GM10266 (cell line): ENCODE data around the gene CERS6.

Source experiments
- DNase-seq: peaks from one replicate; pipeline ENCODE4 v3.0.0; 2012; ENCODE audit errors: extremely low spot score
- TF ChIP-seq, protein P1 (sequence below): IDR thresholded peaks from 2 replicates; pipeline ENCODE4 v1.5.1; 2012; ENCODE audit warnings: mild to moderate bottlenecking, low read depth; ENCODE audit not compliant: control insufficient read depth, insufficient read depth; ENCODE audit errors: missing control alignments

CERS6 gene

DNA sequence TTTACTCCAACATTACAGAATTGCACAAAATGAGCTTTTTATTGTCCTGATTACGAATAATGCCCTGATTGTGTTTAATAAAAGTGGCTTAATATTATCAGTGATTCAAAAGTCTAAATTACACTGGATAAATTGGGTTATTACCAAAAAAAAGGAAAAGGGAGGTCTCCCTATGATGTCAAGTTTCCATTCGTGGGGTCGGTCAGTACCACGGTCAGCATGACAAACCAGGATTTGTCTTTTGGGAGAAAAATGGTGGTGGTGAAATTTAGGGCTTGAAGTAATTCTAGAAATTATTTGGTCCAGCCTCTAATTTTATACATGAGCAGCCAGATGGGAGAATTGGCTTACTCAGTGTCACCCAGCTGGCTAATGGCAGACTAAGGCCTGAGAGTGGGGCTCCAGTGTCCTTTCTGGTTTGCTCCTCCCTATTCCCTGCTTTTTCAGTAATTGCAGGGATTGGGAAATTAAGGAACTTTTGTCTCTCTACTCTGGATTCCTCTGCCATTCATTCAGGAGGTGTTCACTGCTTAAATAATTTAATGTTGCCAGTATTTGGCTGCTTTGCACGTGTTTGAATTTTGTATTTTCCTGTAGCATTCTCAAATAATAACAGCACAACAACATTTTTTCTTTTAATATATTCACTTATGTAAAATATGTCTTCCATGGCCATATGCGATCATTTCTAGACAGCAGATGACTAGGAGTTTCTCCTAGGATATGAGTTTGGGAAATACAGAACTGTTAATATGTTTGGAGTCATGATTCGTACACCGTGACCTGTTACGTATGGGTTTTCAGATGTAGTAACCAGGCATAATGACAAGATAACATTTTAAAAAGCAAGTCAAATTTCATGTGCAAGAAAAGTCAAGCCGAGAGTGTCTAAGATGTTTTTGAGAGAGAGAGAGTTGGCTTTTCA, 217.5 kb downstream of the CERS6 start:
- DNase-seq, result no peak

DNA sequence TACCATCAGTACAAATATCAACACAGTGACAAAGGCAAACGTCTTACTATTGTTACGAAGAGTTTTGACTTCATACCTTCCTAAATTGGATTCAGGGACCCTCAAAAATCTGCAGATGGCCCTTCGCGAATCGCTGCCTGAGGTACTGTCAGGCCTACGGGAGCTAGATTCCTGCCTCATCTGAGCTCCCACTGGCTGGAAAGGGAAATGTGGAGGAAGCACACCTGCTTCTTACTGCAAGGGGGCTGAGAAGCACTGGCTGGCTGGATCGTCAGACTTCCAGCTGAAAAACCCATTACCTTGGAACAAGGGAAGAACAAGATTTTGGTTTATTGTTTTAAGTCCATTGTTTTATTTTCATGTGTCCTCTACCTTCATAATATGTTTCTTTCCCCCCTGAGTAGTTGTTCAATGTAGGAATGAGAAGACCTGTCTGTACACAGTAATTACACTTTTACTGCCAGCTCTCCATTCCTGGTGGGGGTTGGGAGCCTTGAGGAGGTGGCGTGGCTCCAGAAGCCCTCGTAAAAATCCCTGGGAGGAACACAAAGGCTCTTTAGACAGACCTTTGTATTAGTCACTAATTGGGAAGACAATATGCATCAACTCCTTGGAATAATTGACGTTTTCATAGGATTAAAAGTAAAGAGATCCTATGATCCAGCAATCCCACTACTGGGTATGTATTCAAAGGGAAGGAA, 222.2 kb downstream of the CERS6 start:
- TF ChIP-seq, protein P1, sequence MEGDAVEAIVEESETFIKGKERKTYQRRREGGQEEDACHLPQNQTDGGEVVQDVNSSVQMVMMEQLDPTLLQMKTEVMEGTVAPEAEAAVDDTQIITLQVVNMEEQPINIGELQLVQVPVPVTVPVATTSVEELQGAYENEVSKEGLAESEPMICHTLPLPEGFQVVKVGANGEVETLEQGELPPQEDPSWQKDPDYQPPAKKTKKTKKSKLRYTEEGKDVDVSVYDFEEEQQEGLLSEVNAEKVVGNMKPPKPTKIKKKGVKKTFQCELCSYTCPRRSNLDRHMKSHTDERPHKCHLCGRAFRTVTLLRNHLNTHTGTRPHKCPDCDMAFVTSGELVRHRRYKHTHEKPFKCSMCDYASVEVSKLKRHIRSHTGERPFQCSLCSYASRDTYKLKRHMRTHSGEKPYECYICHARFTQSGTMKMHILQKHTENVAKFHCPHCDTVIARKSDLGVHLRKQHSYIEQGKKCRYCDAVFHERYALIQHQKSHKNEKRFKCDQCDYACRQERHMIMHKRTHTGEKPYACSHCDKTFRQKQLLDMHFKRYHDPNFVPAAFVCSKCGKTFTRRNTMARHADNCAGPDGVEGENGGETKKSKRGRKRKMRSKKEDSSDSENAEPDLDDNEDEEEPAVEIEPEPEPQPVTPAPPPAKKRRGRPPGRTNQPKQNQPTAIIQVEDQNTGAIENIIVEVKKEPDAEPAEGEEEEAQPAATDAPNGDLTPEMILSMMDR, result no peak
- DNase-seq, result no peak

More for the DNA sequence above, 217.5 kb downstream of the CERS6 start:
- TF ChIP-seq, protein P1, result no peak

DNA sequence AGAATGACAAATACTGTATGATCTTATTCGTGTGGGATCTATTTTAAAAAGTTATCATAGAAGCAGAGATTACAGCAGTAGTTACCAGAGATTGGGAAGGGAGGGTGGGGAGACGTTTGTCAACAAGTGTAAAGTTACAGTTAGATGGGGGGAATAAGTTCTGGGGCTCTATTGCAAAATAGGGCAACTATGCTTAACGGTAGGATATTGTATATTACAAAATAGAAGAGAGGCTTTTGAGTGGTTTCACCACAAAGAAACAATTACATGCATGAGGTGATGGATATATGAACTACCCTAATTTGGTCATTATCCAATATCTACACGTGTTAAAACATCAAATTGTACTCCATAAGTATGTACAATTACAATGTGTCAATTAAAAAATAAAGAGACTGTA, 223.0 kb downstream of the CERS6 start:
- TF ChIP-seq, protein P1, result no peak
- no peak for DNase-seq

DNA sequence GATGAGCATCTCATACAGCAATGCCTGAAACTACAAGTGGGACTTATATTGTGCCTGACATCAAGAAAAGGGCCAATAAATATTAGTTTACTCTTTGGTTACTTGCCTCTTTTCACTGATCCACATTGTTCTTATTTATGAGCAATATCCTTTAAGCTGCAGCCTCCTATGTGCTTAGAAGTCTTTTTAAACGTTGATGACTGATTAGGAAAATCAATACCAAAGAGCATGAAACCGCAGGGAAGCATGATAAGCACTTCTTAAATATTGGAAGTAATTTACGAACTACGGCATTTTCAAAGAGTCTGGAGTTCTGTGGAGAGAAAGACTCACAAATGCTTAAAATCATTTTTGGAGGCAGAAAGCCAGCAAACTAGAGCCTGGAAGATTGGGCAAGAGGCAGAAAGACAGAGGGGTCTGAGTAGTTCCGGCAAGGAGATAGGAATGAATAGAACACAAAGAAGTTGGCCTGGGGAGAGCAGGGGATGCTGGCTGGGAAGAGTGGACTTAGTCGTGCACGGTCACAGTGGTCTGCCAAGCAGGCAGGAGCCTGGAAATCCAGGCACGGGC, 223.8 kb downstream of the CERS6 start:
- TF ChIP-seq, protein P1, result no peak

DNA sequence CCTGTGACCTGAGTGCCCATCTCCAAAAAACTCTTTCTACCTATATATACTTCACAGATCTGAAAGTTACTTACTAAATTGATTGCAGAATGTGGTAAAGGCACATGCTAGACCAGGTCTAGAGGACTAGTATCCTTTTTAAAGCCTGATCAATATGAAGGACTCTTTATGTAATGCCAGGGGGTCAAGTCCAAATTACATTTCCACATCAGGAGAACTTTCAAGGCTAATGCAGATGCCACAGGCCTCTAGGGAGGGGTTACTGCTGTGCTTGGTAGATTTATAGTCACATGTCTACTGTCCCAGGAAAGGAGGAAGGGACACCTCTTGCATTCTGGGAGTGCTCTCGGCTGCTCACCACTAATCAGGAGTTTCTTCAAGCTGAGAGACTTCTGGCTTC, 227.9 kb downstream of the CERS6 start:
- DNase-seq, result no peak
- TF ChIP-seq, protein P1, result no peak

More for the DNA sequence above, 223.8 kb downstream of the CERS6 start:
- DNase-seq, result no peak

DNA sequence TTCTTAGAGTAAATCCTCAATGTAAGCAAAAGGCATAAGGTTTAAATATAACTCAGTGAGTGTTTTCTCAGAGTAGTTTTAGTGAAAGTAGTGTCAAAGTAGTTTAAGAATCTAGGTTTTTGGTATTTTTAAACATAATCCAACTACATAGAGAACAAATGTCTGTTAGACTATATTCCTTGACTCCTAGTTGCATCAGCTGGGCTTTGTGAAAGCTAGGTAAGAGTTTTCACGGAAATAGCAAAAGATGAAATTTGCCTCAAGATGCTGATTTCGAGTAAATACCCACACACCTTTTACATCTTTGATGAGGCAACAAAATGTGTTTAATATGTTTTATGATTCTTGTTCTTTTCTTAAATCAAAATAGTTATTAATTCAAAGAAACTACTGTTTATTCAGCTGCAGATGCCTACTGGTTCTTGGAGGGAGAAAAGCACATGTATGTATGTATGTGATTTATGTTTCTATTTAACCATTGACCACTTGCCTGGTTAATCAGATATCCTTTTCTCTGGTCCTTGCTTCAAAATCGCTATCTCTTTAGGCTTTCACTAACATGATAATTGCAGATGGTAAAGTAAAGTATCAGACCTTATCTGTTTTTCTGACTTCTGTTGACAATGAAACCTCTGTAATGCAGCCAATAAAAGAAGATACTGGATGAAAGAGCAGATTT, 229.0 kb downstream of the CERS6 start:
- DNase-seq, result no peak
- TF ChIP-seq, protein P1, result no peak
